GM21360 (cell line): ENCODE measurements around the gene TNS3.

ENCODE experiments used
- ATAC-seq: cut with Tn5 transposase; IDR thresholded peaks from one replicate; pipeline ENCODE4 v1.9.1; 2021; ENCODE audit warnings: mild to moderate bottlenecking, moderate library complexity; ENCODE audit not compliant: unreplicated experiment

TNS3 gene

DNA sequence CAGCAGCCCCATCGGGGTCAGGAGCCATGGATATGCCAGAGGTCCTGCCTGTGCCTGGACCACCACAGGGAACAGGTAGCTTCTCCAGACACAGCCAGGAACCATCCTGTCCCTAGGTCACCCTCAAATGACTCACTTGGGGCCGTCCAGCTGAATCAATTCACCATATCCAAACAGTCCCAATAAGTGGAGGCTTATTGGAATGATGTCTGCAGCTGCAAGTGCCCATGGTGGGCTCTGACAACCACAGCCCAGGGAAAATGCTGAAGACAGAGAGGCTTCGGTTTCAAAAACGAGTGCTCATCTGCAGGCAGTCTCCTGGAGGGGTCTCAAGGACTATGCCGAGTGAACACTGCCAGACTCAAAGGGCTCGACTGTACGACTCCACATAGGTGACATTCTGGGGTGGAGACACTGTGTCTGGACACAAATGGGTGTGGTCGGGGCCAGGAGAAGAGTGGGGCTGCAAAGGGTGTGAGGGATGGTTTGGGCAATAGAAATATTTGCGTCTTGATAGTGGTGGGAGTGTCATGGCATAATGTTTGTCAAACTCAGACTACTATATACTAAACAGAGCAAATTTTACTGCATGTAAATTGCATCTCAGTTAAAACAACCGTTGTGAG, 204.8 kb downstream of the TNS3 start:
- ATAC-seq: no peak

DNA sequence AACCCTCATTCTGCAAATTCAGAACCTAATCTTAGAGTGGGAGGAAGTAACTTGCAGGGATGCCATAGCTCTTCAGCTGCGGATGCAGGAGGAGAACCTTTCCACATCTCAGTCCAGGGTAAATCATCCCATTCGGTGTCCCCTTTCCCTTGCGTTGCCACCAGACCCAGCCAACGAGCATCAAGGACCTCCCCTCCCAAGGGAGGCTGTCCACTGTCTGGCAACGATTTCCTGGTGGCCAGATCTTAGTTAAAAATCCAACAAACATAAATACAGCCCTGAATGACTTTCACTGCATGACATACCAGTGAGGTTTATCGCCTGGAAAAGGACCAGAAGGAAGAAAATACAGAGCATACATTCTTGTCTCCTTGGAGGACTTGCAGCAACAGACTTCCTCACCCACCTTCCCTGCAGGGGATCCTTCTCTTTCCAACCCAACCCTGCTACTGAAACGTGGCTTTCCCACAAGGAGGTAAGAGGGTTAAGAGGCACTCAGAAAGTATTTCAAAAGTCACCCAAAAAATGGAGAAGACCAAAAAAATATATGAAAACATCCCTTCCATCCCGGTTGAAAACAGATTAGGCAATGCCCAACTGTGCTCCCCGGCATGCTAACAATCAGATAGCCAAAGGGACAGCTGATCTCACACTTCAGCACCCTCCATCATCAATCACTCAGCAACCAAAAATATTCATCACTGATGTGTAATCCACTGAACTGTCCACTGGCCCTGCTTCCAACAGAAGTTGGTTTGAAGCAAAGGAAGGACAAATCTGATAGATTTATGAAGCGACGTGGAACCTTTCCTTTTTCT, 206.6 kb downstream of the TNS3 start:
- ATAC-seq: no peak

DNA sequence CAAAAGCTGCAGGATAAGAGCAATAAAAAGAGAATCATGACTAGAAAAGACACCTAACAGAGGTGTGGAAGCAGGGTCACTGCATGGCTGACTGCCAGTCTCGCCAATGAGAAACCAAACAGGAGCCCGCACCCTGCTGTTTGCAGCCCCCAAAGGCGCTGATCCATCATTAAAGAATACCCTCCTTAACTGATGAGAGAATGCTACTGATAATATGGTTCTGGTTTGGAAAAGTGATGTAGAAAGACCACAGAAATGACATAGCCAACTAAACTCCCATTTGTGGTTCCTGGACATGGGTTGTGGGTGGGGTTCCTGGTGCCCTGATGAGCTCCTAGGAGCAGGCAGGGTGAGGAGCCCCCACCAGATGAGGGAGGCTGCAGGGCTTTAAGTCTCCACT, 207.4 kb downstream of the TNS3 start:
- ATAC-seq: no peak

DNA sequence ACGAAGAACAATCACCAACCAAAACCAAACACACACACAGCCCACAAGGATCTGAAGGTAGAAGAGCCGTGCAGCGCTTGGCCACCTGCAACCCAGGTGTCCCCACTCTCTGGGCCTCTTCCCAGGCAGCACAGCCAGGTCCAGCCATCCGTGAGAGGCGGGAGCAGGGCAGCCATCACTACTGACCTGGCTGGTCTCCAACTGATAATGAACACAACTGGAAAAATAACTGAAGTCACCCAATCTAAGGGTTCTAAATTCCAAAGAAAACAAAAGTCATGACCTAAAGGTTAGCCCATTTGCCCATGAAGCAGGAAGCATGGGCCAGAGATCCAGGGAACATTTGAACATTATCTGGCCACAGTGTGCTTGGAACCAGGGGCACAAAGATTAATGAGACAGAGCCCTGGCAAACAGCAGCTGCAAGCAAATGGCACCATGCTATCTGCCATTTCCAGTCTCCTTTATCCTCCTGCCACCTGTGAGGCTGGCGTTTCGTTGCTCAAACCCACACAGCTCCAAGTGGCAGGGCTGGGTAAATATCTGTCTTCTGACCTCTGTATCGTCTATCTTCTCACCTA, 207.9 kb downstream of the TNS3 start:
- no peak for ATAC-seq

DNA sequence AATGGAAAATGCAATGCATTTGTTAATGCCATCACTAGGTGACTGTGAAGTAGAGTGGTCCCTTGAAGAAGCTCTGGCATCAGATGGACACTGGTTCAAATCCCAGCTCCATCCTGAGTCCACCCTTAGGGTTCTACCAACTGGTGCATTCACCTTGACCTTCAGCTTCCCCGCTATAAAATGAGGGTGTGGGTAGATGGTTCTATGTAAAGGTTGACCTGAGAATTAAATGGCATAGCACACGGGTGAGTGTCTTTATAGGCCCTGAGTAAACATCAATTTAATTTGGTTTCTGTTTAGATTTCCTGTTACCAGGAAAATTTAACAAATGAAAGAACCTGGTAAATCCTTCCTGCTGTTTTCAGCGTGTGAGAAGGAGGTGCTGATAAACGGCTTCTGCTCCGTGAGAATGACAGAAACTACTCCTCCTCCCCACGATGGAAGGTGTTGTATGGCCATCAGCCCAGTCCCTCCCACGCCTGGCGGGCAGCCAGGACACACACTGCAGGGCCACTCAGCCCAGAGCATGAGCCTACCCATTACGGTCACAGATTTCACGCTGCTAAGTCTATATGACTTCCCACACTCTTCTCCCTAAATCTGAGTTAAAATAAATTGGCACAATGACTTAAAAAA, 210.1 kb downstream of the TNS3 start:
- ATAC-seq: no peak

DNA sequence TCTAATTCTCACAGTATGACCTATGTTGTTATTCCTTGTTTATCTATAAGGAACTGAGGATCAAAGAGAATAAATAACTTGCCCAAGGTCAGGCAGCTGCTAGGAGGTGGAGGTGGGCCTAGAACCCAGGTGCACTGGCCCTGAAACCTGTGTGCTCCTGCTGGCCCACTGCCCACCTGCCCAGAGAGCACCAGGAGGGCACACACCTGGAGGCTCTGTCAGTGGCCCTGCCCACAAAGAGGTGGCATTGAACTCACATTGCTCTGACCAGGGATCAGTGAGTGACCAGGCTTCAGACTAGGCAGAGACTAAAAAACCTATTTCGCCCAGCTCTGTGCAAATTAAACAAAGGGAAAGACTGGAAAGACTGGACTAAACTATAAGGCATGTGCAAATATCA, 210.6 kb downstream of the TNS3 start:
- ATAC-seq: no peak

DNA sequence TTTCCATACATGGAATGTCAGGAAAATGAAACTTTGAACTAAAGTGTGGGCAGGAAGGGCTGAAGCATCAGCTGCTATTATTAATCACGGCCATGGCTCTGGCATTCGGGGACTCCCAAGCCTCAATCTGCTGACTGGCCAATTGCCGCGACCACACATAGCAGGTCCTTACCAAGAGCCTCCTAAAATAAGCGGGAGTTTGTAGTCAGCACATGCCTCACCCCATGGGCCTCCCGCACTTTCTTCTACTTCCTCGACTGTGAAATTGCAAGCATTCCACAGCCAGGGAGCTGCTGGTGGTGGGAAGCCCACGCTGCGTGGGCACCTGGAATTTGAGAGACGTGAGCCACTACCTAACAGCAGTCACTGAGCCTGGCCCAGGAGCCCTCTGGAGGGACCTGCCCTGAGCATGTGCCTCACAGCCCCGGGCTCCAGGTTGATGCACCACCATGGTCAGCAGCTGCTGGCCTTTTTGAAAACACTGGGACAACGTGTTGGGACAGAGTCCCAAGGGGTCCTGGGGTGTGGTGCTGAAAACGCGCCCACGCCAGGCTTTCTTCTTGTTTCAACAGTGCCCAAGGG, 211.4 kb downstream of the TNS3 start:
- ATAC-seq: no peak

DNA sequence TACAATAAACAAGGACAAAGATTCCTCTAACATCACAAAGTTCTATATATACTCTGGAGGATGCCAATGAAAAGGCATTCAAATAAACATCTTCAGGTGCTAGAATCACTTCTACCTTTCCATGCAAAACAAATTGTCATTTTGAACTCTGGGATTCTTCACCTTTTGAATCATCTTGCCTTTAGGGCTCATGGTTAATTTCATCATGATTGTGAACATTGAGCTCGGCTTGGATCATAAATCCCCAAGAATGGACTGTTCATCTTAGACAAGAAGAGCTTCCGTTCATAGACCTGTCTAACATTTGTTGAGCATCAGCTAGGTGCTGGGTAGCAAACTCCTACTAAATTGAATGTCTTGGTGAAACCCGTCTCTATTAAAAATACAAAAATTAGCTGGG, 212.2 kb downstream of the TNS3 start:
- ATAC-seq: no peak

DNA sequence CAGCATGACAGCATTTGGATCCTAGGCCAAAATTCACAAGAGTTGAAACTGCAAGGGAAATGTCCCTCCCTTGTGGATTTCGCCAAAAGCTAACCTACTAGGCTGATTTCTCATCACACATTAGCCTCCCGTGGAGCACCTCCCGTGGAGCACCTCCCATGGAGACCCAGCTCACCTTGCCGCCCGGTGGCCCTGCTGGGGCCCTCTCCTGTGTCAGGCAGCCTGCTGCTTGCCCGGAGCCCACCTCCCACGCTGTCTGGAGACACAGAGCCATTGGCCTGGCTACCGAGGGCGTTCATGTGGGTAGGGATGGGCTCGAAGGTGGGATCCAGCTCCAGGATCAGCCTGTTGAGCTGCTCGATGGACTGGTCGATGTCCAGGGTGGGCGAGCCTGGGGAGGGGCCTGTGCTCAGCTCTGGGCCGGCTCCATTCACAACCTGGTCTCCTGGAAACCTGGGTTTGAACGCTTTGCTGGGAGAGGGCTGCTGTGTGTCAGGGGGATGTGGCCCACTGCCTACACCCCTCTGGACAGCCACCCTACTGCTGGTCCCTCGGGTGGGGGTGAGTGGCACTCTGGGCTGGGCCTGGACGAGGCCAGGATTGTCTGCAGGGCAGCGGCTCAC, 213.6 kb downstream of the TNS3 start:
- ATAC-seq: no peak

DNA sequence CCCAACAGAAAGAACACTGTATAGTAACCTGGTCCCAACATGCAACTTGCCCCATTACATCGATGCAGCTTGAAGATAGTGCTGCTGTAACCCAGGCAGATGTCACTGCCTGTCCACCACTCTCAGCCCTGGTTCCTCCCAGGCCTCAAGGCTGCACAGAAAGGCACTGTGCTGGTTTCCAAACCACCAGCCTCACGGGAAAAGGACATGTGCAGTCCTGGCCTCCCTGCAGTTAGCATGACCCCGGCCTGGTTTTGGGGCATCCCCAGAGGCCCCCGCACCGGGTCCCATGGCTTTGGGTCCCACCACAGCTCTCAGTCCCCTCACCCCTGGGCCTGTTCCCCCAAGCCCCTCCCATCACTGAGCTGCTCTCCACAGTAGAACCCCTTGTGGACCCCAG, 214.5 kb downstream of the TNS3 start:
- ATAC-seq: no peak

DNA sequence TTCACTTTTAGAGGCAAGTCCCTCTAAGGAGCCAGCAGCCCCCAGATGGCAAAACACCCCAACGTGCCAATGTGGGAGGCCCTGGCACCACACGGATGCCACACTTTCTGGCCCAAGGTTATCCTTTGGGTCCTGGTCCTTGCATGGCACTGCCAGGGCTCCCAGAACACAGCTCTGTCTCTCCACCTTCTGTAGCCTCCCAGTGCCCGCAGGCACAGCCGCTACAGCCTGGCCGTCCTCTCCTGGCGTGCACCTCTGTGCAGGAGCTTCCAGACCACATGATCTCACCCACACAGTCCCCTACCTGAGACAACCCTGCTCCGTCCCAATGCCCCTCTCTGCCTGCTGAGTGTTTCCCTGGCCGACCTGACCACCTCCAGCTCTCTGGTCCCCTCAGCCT, 215.0 kb downstream of the TNS3 start:
- ATAC-seq: no peak

DNA sequence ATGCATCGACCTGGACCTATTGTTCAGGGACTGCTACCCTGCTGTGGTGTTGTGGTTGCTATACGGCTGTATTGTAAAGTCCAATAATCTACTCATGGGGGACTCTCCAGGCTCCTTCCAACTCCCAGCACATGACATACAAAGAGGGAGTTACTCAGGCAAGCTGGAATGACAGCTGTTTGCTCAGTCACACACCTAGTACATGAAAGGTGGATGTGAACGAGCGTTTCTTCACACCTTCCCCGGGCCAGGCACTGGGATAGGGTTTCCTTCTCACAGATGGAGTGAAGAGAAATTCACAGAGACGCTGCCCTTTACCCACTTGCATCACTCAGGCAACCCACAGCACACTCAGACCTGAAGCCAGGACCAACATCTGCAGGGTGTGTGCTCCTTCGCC, 215.7 kb downstream of the TNS3 start:
- ATAC-seq: no peak

DNA sequence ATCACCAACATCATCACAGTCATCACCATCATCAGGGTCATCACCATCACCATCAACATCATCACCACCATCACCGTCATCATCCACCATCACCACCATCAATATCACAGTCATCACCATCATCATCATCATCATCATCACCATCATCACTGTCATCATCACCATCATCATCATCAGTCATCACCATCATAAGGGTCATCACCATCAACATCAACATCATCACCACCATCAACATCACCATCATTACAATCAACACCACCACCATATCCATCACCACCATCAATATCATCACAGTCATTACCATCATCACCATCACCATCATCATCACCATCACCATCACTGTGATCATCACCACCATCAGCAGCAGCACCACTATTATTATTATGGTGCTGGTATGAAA, 218.9 kb downstream of the TNS3 start:
- no peak for ATAC-seq

DNA sequence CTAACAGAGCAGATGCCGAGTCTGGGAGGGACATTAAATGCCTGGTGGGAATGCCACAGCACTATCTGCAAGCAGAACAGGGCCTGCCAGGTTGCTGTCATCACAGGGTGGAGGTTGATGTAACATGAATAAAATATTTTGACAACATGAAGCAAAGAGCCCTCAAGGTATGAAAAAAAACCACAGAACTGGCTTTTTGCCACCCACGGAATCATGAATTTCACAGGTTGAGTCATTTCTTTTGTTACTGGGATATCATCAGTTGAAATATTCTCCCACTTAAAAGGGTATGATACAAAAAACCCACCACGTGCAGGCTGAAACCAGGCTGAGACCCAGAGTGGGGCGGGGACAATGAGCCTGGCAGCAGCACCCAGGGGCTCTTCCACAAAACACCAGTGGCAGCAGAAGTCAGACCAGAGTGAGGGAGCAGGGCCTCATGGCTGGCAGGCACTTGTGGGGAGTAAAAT, 220.1 kb downstream of the TNS3 start:
- no peak for ATAC-seq

DNA sequence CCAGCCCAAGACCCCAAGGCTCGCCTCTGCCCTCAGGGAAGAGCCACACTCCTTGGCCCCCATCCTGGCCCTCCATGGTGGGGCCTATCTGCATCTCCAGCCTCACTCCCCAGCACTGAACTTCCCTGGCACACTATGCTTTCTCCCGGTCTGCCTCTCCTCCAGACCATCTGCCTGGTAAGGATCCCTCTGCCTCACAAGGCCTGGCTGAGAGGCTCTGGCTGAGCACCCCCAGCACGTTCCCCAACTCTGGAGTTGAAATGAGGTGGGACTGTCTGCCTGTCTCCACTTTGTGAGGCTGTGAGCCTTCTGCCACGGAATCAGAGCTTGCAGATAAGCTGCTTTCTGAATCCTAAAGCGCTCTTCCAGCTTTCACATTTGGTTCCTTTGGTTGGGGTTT, 220.7 kb downstream of the TNS3 start:
- ATAC-seq: no peak

DNA sequence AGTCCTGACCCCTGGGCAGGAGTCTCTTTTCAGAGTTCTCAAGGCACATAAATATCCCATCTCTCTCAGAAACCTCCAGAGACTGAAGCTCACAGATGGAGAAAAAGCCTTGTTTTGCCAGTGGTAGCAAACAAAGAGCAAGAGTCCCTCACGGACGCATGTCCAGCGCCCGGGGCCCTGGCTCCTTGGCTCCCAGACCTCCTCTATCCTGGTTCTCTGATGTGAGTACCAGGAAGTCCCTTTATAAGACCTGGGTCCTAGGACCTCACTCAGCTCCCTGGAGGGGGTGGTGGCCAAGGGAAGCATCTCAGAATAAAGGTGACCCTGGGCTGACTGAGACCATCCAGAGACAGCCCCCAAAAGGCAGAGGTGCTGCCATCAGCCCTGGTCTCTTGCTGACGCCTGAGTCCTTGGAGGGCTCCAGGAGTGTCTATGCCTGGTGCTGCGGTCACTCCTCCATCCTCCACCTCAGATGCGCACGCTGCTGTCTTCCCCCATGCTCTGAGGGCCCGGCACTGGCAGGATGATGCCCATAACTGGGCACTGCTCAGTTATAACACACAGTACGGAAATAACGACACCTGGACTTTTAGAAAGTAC, 221.5 kb downstream of the TNS3 start:
- no peak for ATAC-seq

DNA sequence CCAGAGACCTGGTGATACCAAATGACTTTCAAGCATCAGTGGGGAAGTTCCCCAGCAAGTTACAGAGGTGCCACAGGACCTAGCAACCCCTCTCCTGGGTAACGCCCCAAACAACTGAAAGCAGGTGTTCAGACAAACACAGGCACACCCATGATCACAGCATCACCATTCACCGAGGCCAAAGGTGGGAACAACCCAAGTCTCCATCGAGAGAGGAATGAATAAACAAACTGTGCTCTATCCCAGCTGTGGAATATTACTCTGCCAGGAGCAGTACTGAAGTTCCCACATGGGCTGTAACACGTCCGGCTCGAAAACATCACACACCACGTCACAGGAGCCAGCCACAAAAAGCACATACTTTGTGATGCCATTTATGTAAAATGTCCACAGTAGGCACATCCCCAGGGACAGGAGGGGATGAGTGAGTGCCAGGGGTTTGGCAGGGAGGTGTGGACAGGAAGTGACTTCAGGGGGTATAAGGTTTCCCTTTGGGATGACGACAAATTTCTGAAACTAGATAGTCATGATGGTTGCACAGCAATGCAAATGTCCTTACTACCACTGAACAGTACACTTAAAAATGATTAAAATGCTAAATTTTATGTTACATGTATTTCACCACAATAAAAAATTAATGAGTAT, 222.8 kb downstream of the TNS3 start:
- no peak for ATAC-seq

DNA sequence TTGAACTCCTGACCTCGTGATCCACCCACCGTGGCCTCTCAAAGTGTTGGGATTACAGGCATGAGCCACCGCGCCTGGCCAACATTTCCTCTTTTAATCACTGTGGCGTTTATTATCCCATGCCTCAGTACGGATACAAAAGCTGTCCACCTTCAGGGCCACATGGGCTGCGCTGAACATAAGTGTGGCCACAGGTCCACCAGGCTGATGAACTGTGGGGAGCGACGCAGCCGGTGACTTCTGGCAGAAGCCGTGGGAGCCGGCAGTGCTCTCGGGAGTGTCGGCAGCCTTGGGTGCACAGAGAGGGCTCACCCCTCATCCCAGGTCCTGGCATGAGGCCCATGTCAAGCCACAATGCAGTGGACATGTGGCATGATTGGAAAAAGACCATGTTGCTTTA, 223.6 kb downstream of the TNS3 start:
- ATAC-seq: no peak

DNA sequence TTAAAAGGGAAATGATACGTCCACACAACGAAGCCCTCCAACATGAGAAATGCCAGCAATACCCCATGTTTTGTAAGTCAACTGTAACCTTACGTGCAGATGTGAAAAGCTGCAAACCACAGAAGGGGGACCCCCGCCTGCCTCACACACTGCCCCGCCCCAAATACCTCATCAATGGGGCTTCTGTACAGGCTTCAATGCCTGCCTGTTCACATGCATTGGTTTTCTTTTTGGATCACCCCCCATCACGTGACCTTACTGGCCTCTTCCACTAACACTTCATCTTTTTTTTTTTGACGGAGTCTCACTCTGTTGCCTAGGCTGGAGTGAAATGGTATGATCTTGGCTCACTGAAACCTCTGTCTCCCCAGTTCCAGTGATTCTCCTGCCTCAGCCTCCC, 224.0 kb downstream of the TNS3 start:
- ATAC-seq: no peak

DNA sequence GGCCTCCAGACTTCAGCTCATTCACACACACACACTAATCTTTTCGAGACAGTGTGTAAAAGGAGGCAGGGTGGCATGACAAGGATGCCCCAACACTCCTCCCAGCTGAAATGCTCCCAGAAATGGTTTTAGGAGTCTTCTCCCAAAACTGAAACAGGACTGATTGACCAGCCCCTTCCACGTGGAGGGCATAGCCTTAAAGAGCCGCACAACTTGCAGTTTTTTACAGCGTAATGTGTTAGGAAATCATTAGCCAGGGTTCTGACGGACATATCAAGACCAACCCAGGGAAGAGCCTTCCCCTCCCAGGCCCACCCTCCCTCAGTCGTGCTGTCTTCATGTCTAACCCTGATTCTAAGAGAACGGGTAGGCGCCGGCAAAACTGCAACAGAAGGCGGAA, 224.6 kb downstream of the TNS3 start:
- no peak for ATAC-seq
